Stimulated activated CD4-positive, alpha-beta T cell treated with anti-CD3 and anti-CD28 coated beads, Interleukin-2, amount 100 ng/mL, for 48 hours (primary cell): ENCODE measurements around the gene RMC1.
"Not testable (repeated sequence)": the region's sequence is repeated elsewhere in the genome, so short reads cannot be mapped to it uniquely, and the experiment has no call there.

Source experiments
- DNase-seq, 2 donors: peaks; one replicate each; pipeline ENCODE4 v3.0.0-alpha.2; 2020

Gene RMC1

DNA sequence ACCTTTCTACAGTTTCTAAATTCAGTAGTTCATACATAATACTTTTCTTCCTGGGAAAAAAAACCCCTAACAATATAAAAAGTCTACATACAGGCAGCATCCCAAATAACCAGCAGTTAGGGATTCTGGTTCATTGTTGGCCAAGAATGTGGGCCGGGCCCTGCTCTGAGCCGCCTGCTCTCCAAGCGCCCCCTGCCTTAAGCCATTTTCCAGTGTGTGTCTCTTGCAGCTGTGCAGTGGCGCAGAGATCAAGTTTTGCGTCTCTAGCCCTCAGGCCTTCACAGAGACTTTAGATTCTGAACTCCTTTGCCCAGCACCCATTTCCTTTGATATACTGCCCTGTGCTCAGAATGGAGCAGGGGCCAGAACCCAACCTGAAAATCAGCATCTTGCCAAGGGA, 32.9 kb downstream of the RMC1 start:
- DNase-seq = no peak

DNA sequence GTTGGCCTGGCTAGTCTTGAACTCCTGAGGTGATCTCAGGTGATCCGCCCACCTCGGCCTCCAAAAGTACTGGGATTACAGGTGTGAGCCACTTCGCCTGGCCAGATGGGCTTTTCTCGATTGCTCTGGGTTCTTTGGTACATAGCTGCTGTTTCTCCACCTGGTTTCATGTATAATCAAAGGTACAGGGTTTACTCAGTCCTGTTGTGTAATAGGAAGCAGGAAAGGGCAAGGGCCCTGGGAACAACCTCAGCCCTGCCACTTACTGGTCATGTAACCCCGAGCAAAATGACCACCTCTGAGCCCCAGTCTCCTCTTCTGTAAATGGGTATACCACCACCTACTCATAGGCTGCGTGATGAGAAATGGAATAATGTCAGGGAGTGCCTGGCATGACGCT, 34.0 kb downstream of the RMC1 start:
- no peak for DNase-seq

DNA sequence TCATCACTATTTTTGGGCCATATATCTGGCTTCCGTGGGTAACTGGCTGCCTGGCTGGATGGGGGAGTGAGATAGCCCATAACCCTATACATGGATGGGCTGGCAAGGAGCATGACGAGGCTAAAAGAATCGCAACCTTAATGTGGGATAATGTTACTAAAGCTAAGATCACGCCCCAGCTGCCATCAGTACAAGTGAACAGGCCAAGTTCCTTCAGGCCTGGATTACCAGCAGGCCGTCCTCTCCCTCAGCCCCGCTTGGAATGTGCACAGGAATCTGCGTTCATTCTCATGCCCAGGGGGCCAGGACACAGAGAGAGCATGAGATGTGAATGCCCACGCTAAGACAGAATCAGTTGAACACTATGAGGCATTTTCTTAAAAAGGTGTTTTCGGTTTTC, 34.7 kb downstream of the RMC1 start:
- DNase-seq = no peak

DNA sequence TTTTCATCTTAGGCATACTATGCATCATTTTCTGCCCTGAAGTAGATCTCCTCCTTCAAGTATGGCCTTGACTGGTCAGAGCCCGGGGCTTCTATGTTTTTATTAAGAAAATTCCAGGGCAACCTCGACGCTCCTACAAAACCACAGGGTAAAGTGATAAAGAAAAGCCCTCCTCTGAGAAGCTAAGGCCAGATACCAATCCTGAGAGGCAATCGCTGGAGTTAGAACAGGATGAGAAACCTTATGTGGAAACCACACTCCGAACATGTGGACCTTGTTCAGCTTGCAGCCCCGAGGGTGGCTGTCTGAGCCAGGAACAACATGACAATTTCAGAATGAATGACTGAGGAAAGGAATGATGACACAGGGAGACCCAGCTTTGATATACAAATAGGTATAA, 35.6 kb downstream of the RMC1 start:
- no peak for DNase-seq

DNA sequence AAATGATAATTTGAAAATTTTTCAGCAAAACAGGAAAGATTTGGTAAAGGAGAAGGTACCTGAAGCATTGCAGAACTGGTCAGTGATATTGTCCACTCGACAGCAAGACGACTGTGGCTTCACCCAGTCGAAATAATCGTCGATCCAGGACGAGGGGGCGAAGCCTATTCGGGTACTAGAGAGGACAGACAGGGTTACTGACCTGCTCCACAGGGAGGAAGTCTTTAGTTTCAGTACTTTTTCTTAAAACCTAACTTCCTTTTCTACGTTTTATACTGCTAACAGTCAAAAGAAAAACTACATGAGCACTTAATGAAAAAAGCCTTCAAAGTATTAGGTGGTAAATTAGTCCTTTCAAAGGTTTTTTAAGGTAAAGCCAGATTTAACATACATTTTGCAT, 36.0 kb downstream of the RMC1 start:
- DNase-seq = no peak

DNA sequence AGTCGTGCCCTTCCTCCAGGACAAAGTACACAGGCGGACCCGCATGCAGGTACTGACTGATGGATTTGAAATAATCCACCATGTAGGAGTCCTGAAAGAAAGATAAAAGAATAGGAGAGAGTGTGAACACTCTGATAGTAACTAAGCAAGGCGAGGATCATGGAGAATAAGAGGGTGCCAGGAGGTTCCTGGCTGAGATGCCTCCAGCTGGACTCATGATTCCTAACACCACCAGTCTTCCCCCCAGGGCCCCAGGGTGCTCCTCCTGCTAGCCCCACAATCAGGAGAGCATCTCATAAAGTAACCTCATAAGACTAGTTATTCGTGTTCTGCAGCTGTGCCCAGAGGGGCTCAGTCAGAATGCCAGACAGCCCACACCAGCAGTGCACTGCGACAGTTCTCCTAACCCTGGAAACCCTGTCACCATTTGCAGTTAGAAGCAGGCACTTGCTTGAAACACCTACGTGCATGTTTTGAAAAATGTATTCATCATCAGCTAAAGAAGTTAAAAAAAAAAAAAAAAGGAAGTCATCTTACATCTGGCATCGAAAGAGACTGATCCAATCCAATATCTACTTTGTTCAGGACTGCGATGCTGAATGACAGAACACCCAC, 36.7 kb downstream of the RMC1 start:
- no peak for DNase-seq

DNA sequence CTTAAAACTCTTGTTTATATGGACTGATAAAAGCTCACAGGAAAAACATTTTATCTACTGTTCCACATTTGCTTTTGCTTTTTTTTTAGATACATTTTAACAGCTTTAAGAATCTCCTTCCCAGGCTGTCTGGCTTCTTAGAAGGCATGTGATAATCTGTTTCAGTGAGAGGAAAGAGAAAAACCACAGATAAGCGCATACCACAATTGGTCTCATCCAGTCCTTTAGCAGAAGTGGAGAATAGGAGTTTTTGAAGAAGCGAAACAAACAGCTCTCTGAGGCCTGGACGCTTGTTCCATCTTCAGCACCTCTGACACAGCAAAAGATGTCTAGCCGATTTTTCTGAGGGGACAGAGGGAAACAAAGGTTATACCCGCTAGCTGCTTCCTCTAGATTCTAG, 37.6 kb downstream of the RMC1 start:
- DNase-seq = no peak

DNA sequence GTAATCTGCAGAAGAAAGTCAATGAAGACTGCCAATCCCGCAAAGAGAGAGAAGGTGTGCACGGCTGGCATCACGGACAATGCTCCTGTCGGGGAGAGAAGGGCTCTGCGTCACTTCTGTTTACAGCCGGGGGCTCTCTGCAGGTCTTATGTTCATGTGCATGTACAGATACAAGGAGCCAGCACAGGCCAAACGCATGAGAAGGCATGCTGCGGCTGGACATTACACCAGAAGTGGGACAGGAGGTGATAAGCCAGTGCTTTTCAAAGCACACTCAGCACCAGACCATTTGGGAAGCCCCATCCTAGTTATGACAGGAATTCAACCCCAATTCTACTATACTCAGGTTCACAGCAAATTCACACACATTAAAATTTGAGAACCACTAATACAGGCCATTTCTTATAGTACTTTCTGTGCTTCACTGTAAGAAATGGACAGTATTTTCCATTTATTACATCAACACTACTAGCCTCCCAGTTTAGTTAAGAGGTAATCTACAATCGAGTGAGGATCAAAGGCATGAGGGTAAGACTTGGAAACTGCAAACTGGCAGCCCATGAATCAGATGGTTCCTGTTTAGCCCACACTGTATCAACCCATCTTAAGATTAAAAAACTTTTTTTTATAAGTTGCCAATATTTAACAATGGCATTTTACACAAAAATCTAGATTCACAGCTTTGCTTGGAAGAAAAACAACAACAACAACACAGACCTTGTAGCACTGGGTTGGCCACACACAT, 38.2 kb downstream of the RMC1 start:
- DNase-seq = no peak

DNA sequence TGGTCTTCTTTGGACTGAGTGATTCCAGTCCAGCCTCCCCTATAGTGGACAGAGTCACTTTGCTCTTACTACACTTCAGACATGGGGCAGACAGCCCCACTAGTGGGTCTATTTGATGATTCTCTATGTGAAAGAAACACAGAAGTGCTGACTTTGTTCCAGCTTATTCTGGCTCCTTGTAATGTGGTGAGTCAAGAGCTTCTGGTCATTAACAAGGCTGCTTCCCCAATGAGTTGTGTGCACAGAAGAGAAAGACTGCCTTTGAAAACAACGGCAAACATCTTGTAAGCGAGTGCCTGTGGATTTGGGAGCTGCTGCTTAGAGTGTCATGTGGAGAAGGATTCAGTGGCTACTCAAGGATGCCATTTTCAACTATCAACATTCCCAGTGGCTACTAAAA, 39.1 kb downstream of the RMC1 start:
- no peak for DNase-seq

DNA sequence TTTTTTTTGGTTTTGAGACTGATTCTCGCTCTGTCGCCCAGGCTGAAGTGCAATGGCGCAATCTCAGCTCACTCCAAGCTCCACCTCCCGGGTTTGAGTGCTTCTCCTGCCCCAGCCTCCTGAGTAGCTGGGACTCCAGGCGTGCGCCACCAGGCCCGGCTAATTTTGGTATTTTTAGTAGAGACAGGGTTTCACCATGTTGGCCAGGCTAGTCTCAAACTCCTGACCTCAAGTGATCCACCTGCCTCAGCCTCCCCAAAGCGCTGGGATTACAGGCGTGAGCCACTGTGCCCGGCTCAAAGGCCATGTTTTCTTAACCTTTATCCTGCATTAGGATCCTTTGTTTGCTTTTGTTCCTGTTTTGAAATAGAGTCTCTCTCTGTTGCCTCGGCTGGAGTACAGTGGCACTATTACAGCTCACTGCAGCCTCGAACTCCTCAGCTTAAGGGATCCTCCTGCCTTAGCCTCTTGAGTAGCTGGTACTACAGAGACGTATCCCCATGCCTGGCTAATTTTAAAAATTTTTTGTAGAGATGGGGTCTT, 42.0 kb downstream of the RMC1 start:
- DNase-seq = no peak

DNA sequence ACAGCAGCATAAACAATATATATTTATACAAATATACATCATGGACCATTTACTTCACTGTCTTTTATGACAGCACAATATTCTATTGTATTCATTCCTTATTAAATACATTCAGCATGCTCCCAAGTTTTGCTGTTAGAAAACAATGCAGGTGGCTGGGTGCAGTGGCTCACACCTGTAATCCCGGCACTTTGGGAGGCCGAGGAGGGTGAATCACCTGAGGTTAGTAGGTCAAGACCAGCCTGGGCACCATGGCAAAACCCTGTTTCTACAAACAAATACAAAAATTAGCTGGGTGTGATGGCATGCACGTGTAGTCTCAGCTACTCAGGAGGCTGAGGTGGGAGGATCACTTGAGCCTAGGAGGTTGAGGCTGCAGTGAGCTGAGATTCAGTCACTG, 44.0 kb downstream of the RMC1 start:
- DNase-seq = no peak

DNA sequence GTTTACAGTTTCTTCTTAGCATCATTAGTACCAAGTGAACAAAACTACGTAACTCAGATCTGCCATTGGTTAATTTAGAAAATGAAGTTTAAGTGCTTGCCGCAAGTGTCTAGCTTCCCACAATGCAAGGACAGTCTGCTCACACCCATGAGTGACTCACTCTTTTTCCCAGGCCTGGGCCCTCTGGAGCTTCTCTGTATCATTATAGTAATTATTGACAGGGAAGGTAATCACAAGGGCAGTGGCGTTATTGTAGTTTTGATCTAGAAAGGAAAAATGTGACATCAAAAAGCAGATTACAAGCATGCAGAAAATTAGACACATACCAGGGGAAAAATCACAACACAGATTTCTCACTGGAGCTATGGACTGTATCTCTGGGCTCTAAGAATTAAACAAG, 44.5 kb downstream of the RMC1 start:
- DNase-seq = no peak

DNA sequence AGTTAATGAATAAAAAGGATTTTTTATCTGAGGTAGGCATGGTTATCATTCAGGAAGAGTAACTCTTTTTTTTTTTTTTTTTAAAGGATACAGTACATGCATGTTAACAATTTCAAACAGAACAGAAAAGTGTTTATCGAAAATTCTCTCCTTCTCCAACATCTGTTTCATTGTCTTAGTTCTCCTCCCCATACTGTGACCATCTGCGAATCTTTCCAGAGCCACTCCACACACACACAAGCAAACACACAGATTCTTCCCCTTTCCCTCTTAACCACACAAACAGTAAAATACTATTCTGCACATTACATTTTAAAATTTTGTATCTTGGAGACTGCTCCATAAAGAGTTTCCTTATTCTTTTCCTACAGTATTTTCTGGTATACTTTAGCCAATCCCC, 45.0 kb downstream of the RMC1 start:
- no peak for DNase-seq

DNA sequence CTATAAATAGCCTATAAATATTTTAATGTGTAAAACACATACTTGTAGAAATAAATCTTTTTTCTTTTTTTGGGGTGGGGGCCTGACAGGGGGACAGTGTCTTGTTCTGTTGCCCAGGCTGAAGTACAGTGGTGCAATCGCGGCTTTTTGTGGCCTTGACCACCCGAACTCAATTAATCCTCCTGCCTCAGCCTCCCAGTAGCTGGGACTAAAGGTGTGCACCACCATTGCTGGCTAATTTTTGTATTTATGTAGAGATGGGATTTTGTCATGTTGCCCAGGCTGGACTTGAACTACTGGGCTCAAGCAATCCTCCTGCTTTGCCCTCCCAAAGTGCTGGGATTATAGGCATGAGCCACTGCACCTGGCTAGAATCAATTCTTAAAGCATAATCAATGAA, 45.4 kb downstream of the RMC1 start:
- DNase-seq = no peak

DNA sequence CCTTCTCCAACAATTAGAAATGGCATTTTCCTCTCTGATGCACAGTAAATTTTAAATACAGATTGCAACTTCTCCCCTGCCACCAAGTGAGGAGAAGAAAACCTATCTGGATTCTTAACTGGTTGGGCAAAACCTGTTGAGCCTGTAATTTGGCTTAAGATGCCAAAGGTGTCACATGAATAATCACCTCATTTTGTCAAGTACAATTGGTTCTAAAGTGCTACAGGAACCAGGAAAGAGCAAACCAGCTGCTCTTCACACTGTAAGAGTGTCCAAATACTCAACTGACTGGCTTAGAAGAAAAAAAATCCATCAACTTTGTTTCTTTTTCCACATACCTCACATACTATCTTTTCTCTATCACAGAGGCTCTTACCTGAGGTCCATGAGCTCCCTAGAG, 47.6 kb downstream of the RMC1 start:
- no peak for DNase-seq

DNA sequence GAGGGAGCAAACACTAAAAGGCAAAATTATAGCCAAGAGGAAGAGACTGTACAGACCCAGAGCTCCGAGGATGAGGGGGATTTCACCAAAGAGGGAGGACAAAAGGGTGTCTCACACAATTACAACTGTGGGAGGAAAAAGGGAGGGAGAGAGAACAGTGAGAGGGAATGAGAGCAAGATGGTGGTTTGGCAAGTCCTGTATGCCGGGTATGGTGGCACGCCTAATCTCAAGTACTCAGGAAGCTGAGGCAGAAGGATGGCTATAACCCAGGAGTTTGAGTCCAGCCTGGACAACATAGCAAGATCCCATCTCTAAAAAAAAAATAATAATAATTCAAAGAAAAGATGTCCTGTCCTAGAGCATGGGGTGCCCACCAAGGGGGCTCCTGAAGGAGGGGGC, 48.7 kb downstream of the RMC1 start:
- DNase-seq = no peak

DNA sequence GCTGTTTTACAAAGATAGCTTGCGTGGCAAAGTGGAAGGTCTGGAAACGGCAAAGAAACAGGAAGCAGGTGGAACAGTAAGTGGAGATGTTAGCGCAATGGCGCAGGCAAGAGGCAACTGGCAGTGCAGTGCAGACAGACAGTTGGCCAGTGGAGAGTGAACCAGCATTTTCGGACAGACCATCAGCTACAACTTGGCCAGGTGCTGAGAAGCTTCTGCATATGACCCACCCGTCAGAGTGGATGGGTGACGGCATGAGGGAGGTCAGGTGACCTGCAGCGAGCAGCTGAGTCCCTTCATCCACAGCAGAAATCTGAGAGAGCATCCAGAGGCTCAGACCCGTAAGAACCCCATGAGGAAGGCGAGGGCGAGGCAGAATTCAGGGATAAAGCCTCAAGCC, 49.2 kb downstream of the RMC1 start:
- DNase-seq = no peak

DNA sequence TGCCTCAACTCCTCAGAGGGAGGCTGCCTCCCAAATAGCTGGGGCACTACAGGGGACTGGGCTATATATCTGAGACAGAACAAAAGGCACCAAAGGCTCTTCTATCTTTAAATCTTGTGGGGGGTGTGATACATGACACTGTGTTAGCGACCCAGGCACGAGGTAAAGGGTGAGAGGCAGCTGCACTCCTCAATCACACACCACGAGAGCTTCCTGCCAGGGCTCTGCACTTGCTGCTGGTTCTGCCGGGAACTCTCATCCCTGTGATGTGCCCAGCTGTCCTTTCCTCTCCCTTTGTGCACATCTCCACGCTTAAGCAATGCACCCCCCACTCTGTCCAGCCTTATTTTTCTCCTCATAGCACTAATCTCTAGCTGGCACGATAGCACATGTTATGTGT, 50.6 kb downstream of the RMC1 start:
- DNase-seq = no peak

DNA sequence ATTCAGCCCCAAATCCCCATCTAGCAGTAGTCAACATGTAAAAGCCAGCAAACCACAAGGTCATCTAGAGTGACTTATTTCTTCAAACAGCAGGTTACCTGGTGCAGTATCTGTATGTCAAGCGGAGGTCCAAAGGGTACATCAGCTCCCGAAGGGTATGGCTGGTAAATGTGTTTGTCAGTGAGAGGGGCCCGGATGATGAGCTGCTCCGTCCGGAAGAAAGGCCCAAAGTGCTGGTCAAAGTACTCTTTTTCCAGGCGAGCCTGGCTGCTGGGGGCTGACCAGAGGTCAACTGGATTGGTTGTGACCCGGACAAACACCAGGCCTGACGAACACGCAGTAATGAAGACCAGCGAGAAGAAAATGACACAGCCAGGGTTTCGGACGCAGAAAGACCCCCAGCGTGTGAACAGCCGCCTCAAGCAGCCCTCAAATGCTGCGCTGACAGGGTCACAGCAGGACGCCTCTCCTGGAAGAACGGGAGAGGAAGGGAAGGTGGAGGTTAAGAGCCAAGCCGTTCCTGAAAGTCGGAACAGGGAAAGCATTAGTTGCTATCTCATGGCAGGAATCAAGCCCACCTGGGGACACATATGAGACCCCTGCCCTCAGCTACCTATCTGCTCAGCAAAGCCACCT, 53.0 kb downstream of the RMC1 start:
- no peak for DNase-seq

DNA sequence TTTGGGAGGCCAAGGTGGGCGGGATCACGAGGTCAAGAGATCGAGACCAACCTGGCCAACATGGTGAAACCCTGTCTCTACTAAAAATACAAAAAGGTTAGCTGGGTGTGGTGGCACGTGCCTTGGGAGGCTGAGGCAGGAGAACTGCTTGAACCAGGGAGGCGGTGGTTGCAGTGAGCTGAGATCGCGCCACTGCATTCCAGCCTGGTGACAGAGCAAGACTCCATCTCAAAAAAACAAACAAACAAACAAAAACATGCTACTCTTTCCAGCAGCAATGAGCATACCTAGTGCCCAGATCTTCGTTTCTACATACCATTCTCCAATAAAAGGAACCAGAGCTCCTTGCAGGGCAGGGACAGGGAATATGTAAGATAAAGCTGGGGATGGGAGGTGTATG, 54.2 kb downstream of the RMC1 start:
- DNase-seq = not testable (repeated sequence)

DNA sequence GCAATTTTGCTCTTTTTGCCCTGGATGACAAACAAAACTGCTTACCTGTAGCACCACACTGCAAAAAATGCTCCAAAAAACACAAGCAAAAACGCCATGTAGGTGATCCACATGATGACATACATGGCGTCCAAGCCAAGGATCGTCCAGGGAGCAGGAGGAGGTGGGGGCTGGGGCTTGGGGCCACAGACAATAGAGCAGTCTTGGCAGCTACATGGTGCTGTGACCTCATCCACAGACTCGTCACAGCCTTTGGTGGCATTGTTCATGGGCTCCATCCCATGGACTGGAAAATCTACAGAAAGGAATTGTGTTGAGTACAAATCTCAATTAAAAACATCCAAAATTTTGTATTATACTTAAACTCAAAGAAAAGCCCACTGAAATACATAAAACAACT, 56.9 kb downstream of the RMC1 start:
- no peak for DNase-seq

DNA sequence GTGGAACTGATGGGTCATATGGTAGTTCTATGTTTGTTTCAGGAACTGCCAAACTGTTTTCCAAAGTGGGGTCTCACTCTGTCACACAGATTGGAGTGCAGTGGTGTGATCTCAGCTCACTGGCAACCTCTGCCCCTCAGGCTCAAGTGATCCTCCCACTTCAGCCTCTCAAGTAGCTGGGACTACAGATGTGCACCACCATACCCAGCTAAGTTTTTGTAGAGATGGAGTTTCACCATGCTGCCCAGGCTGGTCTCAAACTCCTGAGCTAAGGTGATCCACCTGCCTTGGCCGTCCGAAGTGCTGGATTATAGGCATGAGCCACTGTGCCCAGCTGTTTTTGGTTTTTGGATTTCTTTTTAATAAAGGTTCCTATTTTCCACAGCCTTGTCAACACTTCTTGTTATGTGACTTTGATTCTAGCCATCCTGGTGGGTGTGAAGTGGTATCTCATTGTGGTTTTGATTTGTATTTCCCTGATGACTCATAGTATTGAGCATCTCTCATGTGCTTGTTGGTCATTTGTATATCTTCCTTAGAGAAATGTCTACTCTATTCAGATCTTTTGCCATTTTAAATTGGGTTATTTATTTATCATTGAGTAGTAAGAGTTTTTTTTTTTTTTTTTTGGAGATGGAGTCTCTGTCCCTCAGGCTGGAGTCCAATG, 60.2 kb downstream of the RMC1 start:
- no peak for DNase-seq

DNA sequence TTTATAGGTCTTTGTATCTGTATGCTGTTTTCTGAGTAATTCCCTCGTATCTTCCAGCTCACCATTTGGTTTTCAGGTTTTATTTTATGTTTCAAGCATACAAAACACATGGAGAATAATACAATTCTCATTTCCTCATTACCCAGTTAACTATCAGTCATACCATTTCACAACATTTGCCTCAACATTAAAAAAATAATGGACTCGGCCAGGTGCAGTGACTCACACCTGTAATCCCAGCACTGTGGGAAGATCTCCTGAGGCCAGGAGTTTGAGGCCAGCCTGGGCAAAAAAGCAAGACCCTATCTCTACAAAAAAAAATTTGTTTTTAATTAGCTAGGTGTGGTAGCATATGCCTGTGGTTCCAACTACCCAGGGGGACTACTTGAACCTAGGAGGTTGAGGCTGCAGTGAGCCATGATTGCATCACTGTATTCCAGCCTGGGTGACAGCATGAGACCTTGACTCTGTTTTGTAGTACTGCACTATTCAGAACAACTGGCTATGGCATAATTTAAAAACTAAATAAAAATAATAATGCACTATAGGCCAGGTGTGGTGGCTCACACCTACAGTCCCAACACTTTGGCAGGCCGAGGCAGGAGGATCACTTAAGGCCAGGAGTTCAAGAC, 62.7 kb downstream of the RMC1 start:
- no peak for DNase-seq
